HCT116 (cell line): Measurements from ENCODE around the gene TPX2. TPM values are rescaled to one million over a fixed set of nuclear protein-coding genes. Genes with fewer than 3 reads are reported as not detected.

Source experiments
- ATAC-seq: fragments of 200-7000 bp; cut with Tn5 transposase; 2 replicates; pipeline ENCODE4 v1.9.1; 2020; ENCODE audit warnings: mild to moderate bottlenecking, moderate library complexity
- BruUV-seq: library from RNA; stranded (reverse); fragments of 400-500 nt; replicated peaks from 2 replicates; lab custom pipeline; 2021; lab: Mats Ljungman, UMichigan
- CTCF ChIA-PET: fragments of 300-600 bp; sonication (Branson Sonifier 250); formaldehyde crosslinking; loops from one replicate; lab custom pipeline; 2021; ENCODE audit warnings: antibody characterized with exemption; lab: Charles Lee
- POLR2A ChIA-PET: fragments of 300-600, 350-600 bp; sonication (Branson Sonifier 250); formaldehyde crosslinking; loops from one replicate; lab custom pipeline; 2021; ENCODE audit warnings: antibody characterized with exemption; lab: Charles Lee
- RAD21 ChIA-PET, 2 experiments: fragments of 300-600 bp; sonication (Branson Sonifier 250); formaldehyde crosslinking; loops; one replicate each; lab custom pipeline; 2023; ENCODE audit warnings: low total read pairs in 2 of 2; ENCODE audit not compliant: uncharacterized antibody in 2 of 2, unreplicated experiment in 2 of 2, low non-redundant PET in 1 of 2; lab: Charles Lee
- DNase-seq: peaks from one replicate; pipeline ENCODE4 v3.0.0-alpha.2; 2010; ENCODE audit warnings: low read depth, low spot score
- H2AFZ ChIP-seq: fragments of 200-600 bp; shearing (Covaris generic), sonication (generic); 2 replicates; pipeline ENCODE4 v1.6.1; 2017; ENCODE audit warnings: low read depth, mixed run types, mixed read lengths, antibody characterized with exemption, low read length; ENCODE audit not compliant: poor library complexity, severe bottlenecking
- H3K27ac ChIP-seq: 2 replicates; pipeline ENCODE4 v1.5.1; 2012; ENCODE audit warnings: low read depth, low read length
- H3K27me3 ChIP-seq: fragments of 200-600 bp; sonication (generic); 2 replicates; pipeline ENCODE4 v1.6.1; 2016; ENCODE audit warnings: mixed run types, low read length, mixed read lengths; ENCODE audit not compliant: insufficient read depth
- H3K36me3 ChIP-seq, 2 experiments: fragments of 200-500 bp in 1 of 2; fragments of 200-600 bp in 1 of 2; sonication (Bioruptor generic) in 1 of 2; sonication (generic) in 1 of 2; 2 replicates each; pipeline versions ENCODE4 v1.5.1 to v1.6.1; 2014 to 2016; ENCODE audit warnings: low read length in 2 of 2, inconsistent platforms in 1 of 2, mixed read lengths in 1 of 2, mixed run types in 1 of 2; ENCODE audit not compliant: insufficient read depth in 2 of 2, control insufficient read depth in 1 of 2
- H3K4me1 ChIP-seq, 2 experiments: fragments of 200-600 bp in 1 of 2; sonication (generic) in 1 of 2; 2 replicates each; pipeline versions ENCODE4 v1.5.1 to v1.6.1; 2012 to 2017; ENCODE audit warnings: low read length in 2 of 2, inconsistent platforms in 1 of 2, mild to moderate bottlenecking in 1 of 2, mixed read lengths in 1 of 2, mixed run types in 1 of 2, moderate library complexity in 1 of 2; ENCODE audit not compliant: insufficient read depth in 2 of 2, control insufficient read depth in 1 of 2
- H3K4me2 ChIP-seq: fragments of 200-600 bp; sonication (generic); 2 replicates; pipeline ENCODE4 v1.6.1; 2017; ENCODE audit warnings: mixed run types, low read length, mixed read lengths
- H3K4me3 ChIP-seq, 2 experiments: fragments of 200-600 bp in 1 of 2; sonication (generic) in 1 of 2; replicated peaks in 1 of 2; 2 replicates each; pipeline ENCODE4 v1.5.1; 2011 to 2016; ENCODE audit warnings: low read length in 2 of 2, control low read depth in 1 of 2, low read depth in 1 of 2, mild to moderate bottlenecking in 1 of 2, mixed read lengths in 1 of 2, mixed run types in 1 of 2
- H3K79me2 ChIP-seq: fragments of 200-600 bp; sonication (generic); 2 replicates; pipeline ENCODE4 v1.6.1; 2017; ENCODE audit warnings: mild to moderate bottlenecking, mixed run types, low read length, moderate library complexity, mixed read lengths; ENCODE audit not compliant: insufficient read depth
- H3K9ac ChIP-seq: fragments of 200-600 bp; sonication (generic); 2 replicates; pipeline ENCODE4 v1.6.1; 2016; ENCODE audit warnings: low read length, mixed read lengths
- H3K9me2 ChIP-seq: fragments of 200-600 bp; sonication (generic), shearing (Covaris generic); 2 replicates; pipeline ENCODE4 v1.6.1; 2017; ENCODE audit warnings: mixed run types, mild to moderate bottlenecking, moderate library complexity; ENCODE audit not compliant: insufficient read depth
- H3K9me3 ChIP-seq, 2 experiments: fragments of 200-500 bp in 1 of 2; fragments of 200-600 bp in 1 of 2; sonication (Bioruptor generic) in 1 of 2; sonication (generic) in 1 of 2; 2 replicates each; pipeline ENCODE4 v1.6.1; 2014 to 2017; ENCODE audit warnings: low read length in 2 of 2, mixed read lengths in 2 of 2, inconsistent platforms in 1 of 2, low read depth in 1 of 2, mild to moderate bottlenecking in 1 of 2, mixed run types in 1 of 2, moderate library complexity in 1 of 2; ENCODE audit not compliant: control insufficient read depth in 1 of 2, insufficient read depth in 1 of 2
- H4K20me1 ChIP-seq: fragments of 200-600 bp; sonication (generic), shearing (Covaris generic); 2 replicates; pipeline ENCODE4 v1.6.1; 2017; ENCODE audit warnings: mixed run types, mild to moderate bottlenecking, moderate library complexity; ENCODE audit not compliant: insufficient read depth
- CBX3 ChIP-seq: IDR thresholded peaks from 2 replicates; pipeline ENCODE4 v1.6.1; 2012; ENCODE audit warnings: low read depth
- FOSL1 ChIP-seq: IDR thresholded peaks from 2 replicates; pipeline ENCODE4 v1.6.1; 2012; ENCODE audit warnings: low read depth
- JUND ChIP-seq: IDR thresholded peaks from 2 replicates; pipeline ENCODE4 v1.6.1; 2012
- POLR2AphosphoS5 ChIP-seq: IDR thresholded peaks from 2 replicates; pipeline ENCODE4 v1.6.1; 2011; ENCODE audit warnings: mild to moderate bottlenecking, low read depth, low read length, moderate library complexity
- RAD21 ChIP-seq: IDR thresholded peaks from 2 replicates; pipeline ENCODE4 v1.6.1; 2012; ENCODE audit warnings: low read depth, mild to moderate bottlenecking
- SP1 ChIP-seq: IDR thresholded peaks from 2 replicates; pipeline ENCODE4 v1.6.1; 2012; ENCODE audit warnings: low read depth
- ZBTB33 ChIP-seq: IDR thresholded peaks from 2 replicates; pipeline ENCODE4 v1.6.1; 2011; ENCODE audit warnings: mild to moderate bottlenecking, low read length, moderate library complexity; ENCODE audit not compliant: insufficient replicate concordance; ENCODE audit errors: extremely low read depth
- intact Hi-C: fragments of 100-400 bp; cut with micrococcal nuclease; formaldehyde crosslinking; loops from 2 replicates; pipeline ENCODE4 v1.10.0; 2022
- total RNA-seq: library from RNA; stranded (reverse); gene quantifications from one replicate; pipeline ENCODE4 v1.2.1, GENCODE V29; 2021; ENCODE audit not compliant: unreplicated experiment
- TF ChIP-seq, protein P1 (sequence below): IDR thresholded peaks from 2 replicates; pipeline ENCODE4 v1.6.1; 2012

Gene TPX2
- total RNA-seq, 1 experiment from 2014 or later, result 163 TPM

DNA sequence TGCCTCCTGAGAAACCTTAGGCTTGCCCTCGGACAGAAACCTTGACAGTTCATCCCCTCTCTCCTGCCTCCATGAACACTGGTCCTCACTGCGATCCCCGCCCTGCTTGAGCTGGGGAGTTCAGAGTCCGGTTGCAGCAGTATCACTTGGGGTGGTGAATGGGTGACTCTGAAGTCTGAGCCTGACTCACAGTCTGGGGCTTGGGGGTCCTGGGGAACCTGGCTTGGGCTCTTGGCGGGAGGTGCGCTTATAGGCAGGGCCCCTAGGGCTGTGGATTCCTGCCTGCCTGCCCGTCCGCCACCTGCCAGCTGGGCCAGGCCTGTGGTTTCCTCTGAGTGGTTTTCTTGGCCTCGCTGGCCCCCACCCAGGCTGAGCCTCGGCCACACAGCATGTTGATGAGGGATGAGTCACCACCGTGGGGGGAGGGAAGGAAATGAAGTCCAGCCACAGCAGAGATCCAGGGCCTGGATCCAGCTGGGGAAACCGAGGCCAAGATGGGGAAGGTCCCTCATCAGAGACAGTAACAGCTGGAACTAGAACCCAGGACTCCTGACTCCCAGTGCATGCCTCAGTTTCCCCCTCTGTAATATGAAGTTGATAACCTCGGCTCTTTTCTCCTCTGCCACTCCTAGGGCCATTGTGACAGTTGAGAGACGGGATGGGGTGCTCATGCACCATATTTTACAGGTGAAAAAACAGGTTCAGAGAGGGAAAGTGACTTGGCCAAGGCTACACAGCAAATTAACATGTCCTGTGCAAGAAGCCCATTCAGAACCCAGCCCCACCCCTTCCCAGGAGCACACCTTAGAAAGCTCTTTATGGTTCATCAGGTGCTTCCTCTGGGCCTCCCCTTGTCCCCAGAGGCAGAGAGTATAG is 97.1 kb downstream of the TPX2 start:
- DNase-seq (peak; percentile 51), ATAC-seq (peak; percentile 86)
- Histone ChIP-seq H3K4me1 (peaks cover 17 to 46% of the 10 kb centered on the region in 2 experiments), H3K4me2 (peak overlapping the region; percentile 58), H3K4me3 (peak overlapping the region in 1 of 2 experiments; percentile 7; a peak in 2 of 4 replicates), H3K36me3 (no peaks in the 10 kb centered on the region), H3K9me2 (no peaks in the 10 kb centered on the region), H3K27ac (no peak overlapping the region; the same call in 1 of the 2 replicates), H4K20me1 (no peaks in the 10 kb centered on the region), H3K79me2 (no peaks in the 10 kb centered on the region), H2AFZ (no peak overlapping the region)
- intact Hi-C loops, result no loop called here
- BruUV-seq, result no TSS peak
- CTCF ChIA-PET, result interaction anchor here (1.4 to 3.4 kb wide), 5 partner anchors 9 to 24 kb away, joined by 3 to 20 read pairs (median 10); partner anchors contain the start of gene FOXS1
- RAD21 ChIA-PET, result no interaction called here
- TF ChIP-seq POLR2AphosphoS5, result peak; percentile 34
- TF ChIP-seq JUND, result peak; percentile 93
- peak; percentile 57; the same call in 1 of the 2 replicates for TF ChIP-seq SP1
- TF ChIP-seq, protein P1, sequence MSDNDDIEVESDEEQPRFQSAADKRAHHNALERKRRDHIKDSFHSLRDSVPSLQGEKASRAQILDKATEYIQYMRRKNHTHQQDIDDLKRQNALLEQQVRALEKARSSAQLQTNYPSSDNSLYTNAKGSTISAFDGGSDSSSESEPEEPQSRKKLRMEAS, result peak; percentile 85
- peak; percentile 91 for TF ChIP-seq FOSL1
- no peak for TF ChIP-seq RAD21
- 0 out of 2 replicates have a peak, but pooled peaks have one; percentile 45 for TF ChIP-seq CBX3
- TF ChIP-seq ZBTB33, result no peak
- TF ChIP-seq, all 23 proteins: peak for 6
- no peak overlapping the region for H3K9ac ChIP-seq
- H3K9me3 ChIP-seq, result no peaks in the 10 kb centered on the region
- POLR2A ChIA-PET, result no interaction called here
- no peaks in the 10 kb centered on the region for H3K27me3 ChIP-seq
